Type B pancreatic cell (in vitro differentiated cells): ENCODE results near the gene PTPRM. TPM values are rescaled to one million over a fixed set of nuclear protein-coding genes. Genes with fewer than 3 reads are reported as not detected.
A peak's percentile ranks its signal among the peaks of the same experiment; 100 is the strongest.

ENCODE experiments used
- DNase-seq: peaks from one replicate; pipeline ENCODE4 v3.0.0; 2021; ENCODE audit warnings: mixed read lengths; ENCODE audit not compliant: unreplicated experiment; ENCODE audit errors: extremely low spot score
- H3K27ac Mint-ChIP-seq: 2 replicates; pipeline ENCODE4 v1.8.0; 2021; ENCODE audit warnings: mild to moderate bottlenecking, mixed read lengths
- H3K27me3 Mint-ChIP-seq: 2 replicates; pipeline ENCODE4 v1.8.0; 2021; ENCODE audit warnings: mixed read lengths
- H3K36me3 Mint-ChIP-seq: 2 replicates; pipeline ENCODE4 v1.8.0; 2021; ENCODE audit warnings: mixed read lengths
- H3K4me1 Mint-ChIP-seq: one replicate; pipeline ENCODE4 v1.8.0; 2021; ENCODE audit warnings: mixed read lengths; ENCODE audit not compliant: unreplicated experiment
- H3K4me3 Mint-ChIP-seq: 2 replicates; pipeline ENCODE4 v1.8.0; 2021; ENCODE audit warnings: mild to moderate bottlenecking, mixed read lengths
- H3K9me3 Mint-ChIP-seq: 2 replicates; pipeline ENCODE4 v1.8.0; 2021; ENCODE audit warnings: mixed read lengths
- total RNA-seq: library from RNA; stranded (reverse); gene quantifications from 2 replicates; pipeline ENCODE4 v1.2.1, GENCODE V29; 2021; ENCODE audit warnings: low replicate concordance
- TF ChIP-seq, protein P1 (sequence below): fragments of 200-600 bp; sonication (generic); conservative IDR thresholded peaks from 2 replicates; pipeline ENCODE4 v1.5.0; 2021; ENCODE audit warnings: antibody characterized with exemption, mild to moderate bottlenecking

PTPRM gene
- total RNA-seq, 1 donor from 2014 or later: 18.6 TPM

DNA sequence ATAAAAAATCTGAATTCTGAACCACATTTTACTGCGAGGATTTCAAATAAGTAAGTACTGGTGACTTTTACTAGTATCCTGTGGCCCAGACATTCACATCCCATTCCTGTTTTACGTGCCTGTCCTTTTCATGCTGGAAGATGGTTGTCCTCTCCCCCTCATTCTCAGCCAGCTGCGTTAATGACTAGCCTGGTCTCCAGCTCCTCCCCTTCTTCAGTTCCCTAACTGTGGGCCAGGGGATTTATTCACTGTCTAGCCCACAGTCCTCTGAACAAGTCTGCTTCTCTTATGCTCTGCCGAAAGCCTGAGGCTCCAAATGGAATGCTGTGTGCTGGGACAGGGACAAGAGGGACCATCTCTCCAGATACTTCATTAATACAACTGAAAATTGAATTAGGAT is 373.9 kb downstream of the PTPRM start:
- H3K27ac Mint-ChIP-seq: no peak overlapping the region
- DNase-seq: no peak
- no peaks in the 10 kb centered on the region for H3K4me1 Mint-ChIP-seq
- peaks cover 3% of the 10 kb centered on the region for H3K27me3 Mint-ChIP-seq
- no peaks in the 10 kb centered on the region for H3K9me3 Mint-ChIP-seq
- H3K4me3 Mint-ChIP-seq: no peak overlapping the region
- no peaks in the 10 kb centered on the region for H3K36me3 Mint-ChIP-seq
- TF ChIP-seq, protein P1, sequence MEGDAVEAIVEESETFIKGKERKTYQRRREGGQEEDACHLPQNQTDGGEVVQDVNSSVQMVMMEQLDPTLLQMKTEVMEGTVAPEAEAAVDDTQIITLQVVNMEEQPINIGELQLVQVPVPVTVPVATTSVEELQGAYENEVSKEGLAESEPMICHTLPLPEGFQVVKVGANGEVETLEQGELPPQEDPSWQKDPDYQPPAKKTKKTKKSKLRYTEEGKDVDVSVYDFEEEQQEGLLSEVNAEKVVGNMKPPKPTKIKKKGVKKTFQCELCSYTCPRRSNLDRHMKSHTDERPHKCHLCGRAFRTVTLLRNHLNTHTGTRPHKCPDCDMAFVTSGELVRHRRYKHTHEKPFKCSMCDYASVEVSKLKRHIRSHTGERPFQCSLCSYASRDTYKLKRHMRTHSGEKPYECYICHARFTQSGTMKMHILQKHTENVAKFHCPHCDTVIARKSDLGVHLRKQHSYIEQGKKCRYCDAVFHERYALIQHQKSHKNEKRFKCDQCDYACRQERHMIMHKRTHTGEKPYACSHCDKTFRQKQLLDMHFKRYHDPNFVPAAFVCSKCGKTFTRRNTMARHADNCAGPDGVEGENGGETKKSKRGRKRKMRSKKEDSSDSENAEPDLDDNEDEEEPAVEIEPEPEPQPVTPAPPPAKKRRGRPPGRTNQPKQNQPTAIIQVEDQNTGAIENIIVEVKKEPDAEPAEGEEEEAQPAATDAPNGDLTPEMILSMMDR: no peak

DNA sequence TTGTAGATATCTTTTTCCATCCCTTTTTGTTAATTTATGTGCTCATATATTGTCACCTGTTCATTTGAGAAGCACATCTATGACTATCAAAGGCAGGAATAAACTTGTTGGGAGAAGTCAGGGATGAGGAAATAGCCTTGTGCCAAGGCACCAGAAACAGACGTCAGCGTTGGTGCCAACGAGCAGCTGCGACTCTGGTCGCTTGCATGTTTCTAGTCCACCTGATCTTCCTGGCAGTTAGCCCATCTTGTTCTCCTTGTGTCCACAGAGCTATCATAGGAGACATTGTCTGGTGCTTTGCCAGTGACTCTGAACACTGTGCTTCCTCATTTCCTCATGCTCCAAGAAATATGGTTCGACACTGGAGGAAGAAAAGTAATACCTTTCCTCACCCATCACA is 374.4 kb downstream of the PTPRM start:
- Mint-ChIP-seq H3K4me1 (no peaks in the 10 kb centered on the region), H3K4me3 (no peak overlapping the region), H3K36me3 (no peaks in the 10 kb centered on the region), H3K9me3 (no peaks in the 10 kb centered on the region), H3K27ac (no peak overlapping the region), H3K27me3 (peaks cover 3% of the 10 kb centered on the region)
- TF ChIP-seq, protein P1: no peak
- no peak for DNase-seq

- H3K27me3 Mint-ChIP-seq: no peaks in the 10 kb centered on the region
Observed at GRCh38 chr18:7945882-7946281, 378.8 kb downstream of the PTPRM start.

DNA sequence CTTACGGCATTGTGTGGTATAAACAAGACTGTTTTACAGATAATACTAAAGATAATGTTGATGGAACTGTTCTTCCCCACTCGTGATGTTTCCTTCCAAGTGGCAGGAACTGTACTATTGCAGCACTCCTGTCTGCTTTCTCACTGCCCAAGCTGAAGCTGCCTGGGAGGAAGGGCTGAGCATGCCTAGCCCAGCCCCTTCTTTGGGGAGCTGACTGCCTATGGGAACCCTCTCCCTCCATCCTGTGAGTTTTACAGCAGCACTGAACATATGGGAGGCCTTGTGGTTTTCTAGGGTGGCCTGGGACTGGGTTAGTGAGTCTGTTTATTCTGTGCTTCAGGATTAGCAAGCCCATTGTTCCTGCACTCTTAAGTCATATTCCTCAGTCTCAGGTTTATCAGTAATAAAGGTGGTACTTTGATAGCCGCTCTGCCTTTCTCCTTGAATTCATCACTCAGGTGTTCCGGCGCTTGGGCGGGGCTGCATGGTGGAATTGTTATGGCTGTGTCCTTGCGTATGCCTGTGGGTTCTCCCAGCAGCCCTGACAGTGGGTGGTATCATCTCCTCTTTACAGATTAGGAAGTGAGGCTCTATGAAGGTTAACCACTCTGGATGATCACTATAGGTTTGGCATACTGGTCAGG is 379.7 kb downstream of the PTPRM start:
- Mint-ChIP-seq H3K4me3 (peak overlapping the region; percentile 24), H3K27me3 (no peaks in the 10 kb centered on the region), H3K27ac (no peak overlapping the region), H3K4me1 (no peaks in the 10 kb centered on the region), H3K36me3 (no peaks in the 10 kb centered on the region), H3K9me3 (no peaks in the 10 kb centered on the region)
- TF ChIP-seq, protein P1: no peak
- DNase-seq: no peak

More at GRCh38 chr18:7945882-7946281, 378.8 kb downstream of the PTPRM start:
- no peak overlapping the region for H3K27ac Mint-ChIP-seq
- H3K4me3 Mint-ChIP-seq: no peak overlapping the region
- no peaks in the 10 kb centered on the region for H3K9me3 Mint-ChIP-seq
- no peaks in the 10 kb centered on the region for H3K4me1 Mint-ChIP-seq
- H3K36me3 Mint-ChIP-seq: no peaks in the 10 kb centered on the region
- no peak for DNase-seq
- TF ChIP-seq, protein P1: no peak

GRCh38 chr18:7950380-7951136 is 383.4 kb downstream of the PTPRM start:
- no peak overlapping the region for H3K27ac Mint-ChIP-seq
- H3K36me3 Mint-ChIP-seq: no peaks in the 10 kb centered on the region
- H3K27me3 Mint-ChIP-seq: no peaks in the 10 kb centered on the region
- no peaks in the 10 kb centered on the region for H3K9me3 Mint-ChIP-seq
- no peak overlapping the region for H3K4me3 Mint-ChIP-seq
- H3K4me1 Mint-ChIP-seq: no peaks in the 10 kb centered on the region
- TF ChIP-seq, protein P1: no peak
- DNase-seq: no peak
